Measurements from ENCODE around the gene FNDC7.

FNDC7 gene

DNA sequence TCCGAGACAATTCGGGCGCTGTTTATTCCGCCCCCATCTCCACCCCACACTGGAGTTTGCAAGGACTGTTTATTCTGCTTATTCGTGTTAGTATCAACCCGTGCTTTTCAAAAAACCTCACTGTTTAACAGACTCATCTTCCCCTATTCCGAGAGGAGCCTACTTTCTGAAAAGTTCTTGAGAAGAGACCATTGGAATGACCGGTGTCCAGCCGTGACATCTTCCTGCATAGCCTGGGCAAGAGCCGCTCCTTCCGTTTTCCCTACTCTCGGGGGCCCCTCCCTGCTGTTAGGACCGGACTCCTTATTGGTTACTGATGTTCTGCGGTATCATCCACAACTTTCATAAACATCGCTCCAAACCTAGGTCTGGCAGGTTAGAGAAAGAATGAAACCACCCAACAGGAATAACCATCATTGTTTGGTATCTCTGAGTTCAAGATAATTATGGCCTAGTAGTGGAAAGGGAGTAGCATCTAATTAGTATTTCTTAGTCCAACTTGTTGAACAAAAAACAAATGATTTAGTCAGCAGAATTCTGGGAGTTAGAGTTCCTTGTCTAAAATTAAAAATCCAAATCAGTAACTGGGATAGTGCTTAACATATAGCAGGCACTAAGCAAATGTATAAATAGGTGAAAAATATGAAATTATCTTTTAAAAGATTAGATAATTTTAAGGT is 34.6 kb downstream of the FNDC7 start:
- CTCF ChIA-PET = interaction anchor here (0.6 kb wide), 1 partner anchor 186 kb away, joined by 3 read pairs; no protein-coding TSS in a partner anchor

DNA sequence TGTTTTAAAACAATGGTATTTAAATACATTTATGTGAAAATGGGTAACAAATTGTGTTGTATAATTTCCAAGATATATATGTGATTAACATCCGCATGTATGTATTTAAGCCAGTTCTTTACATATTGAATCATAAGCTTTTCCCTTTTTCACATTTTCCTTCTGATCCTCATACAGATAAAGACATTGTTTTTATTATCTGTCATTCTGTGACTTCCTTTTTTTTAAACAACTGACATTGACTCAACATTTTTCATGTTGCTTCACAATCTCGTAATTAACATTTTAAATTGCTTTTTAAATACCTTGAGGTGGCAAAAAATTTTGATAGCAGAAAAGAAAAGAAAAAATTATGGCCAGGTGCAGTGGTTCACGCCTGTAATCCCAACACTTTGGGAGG is 35.2 kb downstream of the FNDC7 start:
- H3K4me3 ChIP-seq (ENCODE audit: low read depth, low read length) = no peak overlapping the region; the same call in 1 of the 2 replicates
- CTCF ChIA-PET = no interaction called here

More for the DNA sequence above, 34.6 kb downstream of the FNDC7 start:
- DNase-seq (ENCODE audit: low read depth, low spot score) = peak; percentile 36
- H3K4me3 ChIP-seq (ENCODE audit: low read depth, low read length) = peak overlapping the region; percentile 97
- TF ChIP-seq CTCF (IDR thresholded peaks at IDR 0.05; ENCODE audit: insufficient read depth, low read length, missing control alignments) = no peak
- POLR2A ChIA-PET = interaction anchor here (0.6 to 1.0 kb wide), 4 partner anchors 17 to 69 kb away, joined by 3 read pairs; partner anchors contain the start of gene PRPF38B

GRCh38 chr1:108749081-108749480 is 36.4 kb downstream of the FNDC7 start:
- no peak overlapping the region for H3K4me3 ChIP-seq (ENCODE audit: low read depth, low read length)
- ChIA-PET POLR2A (no interaction called here), CTCF (no interaction called here)
- DNase-seq (ENCODE audit: low read depth, low spot score) = no peak
- TF ChIP-seq CTCF (IDR thresholded peaks at IDR 0.05; ENCODE audit: insufficient read depth, low read length, missing control alignments) = no peak

More for the DNA sequence above, 35.2 kb downstream of the FNDC7 start:
- TF ChIP-seq CTCF (IDR thresholded peaks at IDR 0.05; ENCODE audit: insufficient read depth, low read length, missing control alignments) = no peak
- POLR2A ChIA-PET = no interaction called here
- no peak for DNase-seq (ENCODE audit: low read depth, low spot score)

GRCh38 chr1:108750476-108751181 is 37.9 kb downstream of the FNDC7 start:
- no peak for TF ChIP-seq CTCF (IDR thresholded peaks at IDR 0.05; ENCODE audit: insufficient read depth, low read length, missing control alignments)
- H3K4me3 ChIP-seq (ENCODE audit: low read depth, low read length) = no peak overlapping the region
- ChIA-PET CTCF (no interaction called here), POLR2A (no interaction called here)
- DNase-seq (ENCODE audit: low read depth, low spot score) = no peak

- DNase-seq (ENCODE audit: low read depth, low spot score) = no peak
- POLR2A ChIA-PET = no interaction called here
- CTCF ChIA-PET = interaction anchor here (1.1 kb wide), 1 partner anchor 18 kb away, joined by 3 read pairs; no protein-coding TSS in a partner anchor
- TF ChIP-seq CTCF (IDR thresholded peaks at IDR 0.05; ENCODE audit: insufficient read depth, low read length, missing control alignments) = no peak
- H3K4me3 ChIP-seq (ENCODE audit: low read depth, low read length) = no peak overlapping the region
These were observed 40.7 kb downstream of the FNDC7 start for GRCh38 chr1:108753363-108753762.

DNA sequence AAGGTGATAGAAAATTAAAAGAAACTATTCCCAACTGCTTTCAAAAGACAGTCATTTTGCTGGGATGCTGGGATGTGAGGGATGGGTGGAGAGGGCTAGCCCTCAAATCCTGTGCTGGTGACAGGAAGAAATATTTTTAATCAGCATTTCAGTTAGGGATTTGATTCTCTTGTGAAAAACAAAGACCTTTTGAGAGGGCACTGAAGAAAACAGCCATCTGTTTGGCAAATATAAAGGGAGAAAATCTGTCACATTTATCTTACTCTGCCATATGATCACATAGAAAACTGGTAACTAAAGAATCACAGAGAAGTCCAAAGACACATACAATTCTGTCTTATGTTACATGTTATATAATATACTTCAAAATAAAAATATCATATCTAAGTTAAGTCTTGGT is 46.1 kb downstream of the FNDC7 start:
- no peak for TF ChIP-seq CTCF (IDR thresholded peaks at IDR 0.05; ENCODE audit: insufficient read depth, low read length, missing control alignments)
- ChIA-PET CTCF (no interaction called here), POLR2A (no interaction called here)
- H3K4me3 ChIP-seq (ENCODE audit: low read depth, low read length) = no peak overlapping the region
- DNase-seq (ENCODE audit: low read depth, low spot score) = no peak

Measured in AG04449 (cell line).